ENCODE measurements around the gene PHACTR3. TPM values are rescaled to one million over a fixed set of nuclear protein-coding genes. Genes with fewer than 3 reads are reported as not detected.
"Not testable (repeated sequence)": the region's sequence is repeated elsewhere in the genome, so short reads cannot be mapped to it uniquely, and the experiment has no call there.

Gene PHACTR3
- total and polyA plus RNA-seq, 2 donors = 0.62 to 2.7 TPM

DNA sequence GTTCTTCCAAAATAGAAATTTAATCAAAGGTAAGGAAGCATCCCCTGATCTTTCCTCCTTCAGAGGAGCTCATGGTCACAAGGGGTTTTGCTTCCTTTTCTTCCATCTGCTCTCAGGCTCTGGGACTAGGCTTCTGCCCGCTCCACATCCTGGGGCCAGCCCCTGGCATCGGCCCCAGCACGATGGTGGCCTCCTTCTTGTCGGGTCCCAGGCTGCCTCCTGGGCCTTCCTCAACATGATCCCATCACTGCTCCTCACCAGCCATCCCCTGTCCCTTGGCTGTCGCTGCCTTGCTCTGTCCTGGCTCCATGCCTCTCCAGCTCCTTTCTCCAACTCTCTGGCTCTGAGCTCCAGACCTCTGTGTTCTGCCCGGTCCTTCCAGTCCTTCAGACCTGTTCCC is 4.1 kb downstream of the PHACTR3 start:
- DNase-seq (ENCODE audit: extremely low spot score) = no peak
- 90% methylated on average over 6 of the region's 6 CpGs for WGBS
- Histone ChIP-seq H3K36me3 (ENCODE audit: insufficient read depth) (no peaks in the 10 kb centered on the region), H3K4me3 (ENCODE audit: low read depth, low read length) (no peak overlapping the region), H3K27ac (ENCODE audit: low read depth) (no peak overlapping the region), H3K4me1 (ENCODE audit: insufficient read depth) (no peaks in the 10 kb centered on the region)

DNA sequence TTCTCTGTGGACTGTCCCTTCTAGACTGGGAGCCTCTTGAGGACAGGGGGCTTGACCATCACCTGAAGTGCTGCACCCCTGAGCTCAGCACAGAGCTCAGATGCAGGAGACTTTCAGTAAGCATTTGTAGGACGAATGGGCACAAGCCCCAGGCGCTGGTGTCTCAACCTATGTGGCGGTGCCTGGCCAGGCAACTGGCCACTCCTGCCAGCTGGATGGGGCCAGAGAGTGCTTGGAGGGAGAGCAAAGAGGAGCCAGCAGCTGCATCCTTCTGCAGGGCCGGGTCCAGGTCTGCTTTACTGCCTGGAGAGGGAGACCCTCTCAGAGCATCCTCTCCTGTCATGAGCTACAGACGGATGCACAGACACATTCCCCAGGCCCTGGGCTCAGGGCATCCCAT is 4.5 kb downstream of the PHACTR3 start:
- no peaks in the 10 kb centered on the region for H3K4me1 ChIP-seq (ENCODE audit: insufficient read depth)
- H3K36me3 ChIP-seq (ENCODE audit: insufficient read depth) = no peaks in the 10 kb centered on the region
- DNase-seq (ENCODE audit: extremely low spot score) = no peak
- no peak overlapping the region for H3K4me3 ChIP-seq (ENCODE audit: low read depth, low read length)
- WGBS = 81% methylated on average over 5 of the region's 5 CpGs
- no peak overlapping the region for H3K27ac ChIP-seq (ENCODE audit: low read depth)

DNA sequence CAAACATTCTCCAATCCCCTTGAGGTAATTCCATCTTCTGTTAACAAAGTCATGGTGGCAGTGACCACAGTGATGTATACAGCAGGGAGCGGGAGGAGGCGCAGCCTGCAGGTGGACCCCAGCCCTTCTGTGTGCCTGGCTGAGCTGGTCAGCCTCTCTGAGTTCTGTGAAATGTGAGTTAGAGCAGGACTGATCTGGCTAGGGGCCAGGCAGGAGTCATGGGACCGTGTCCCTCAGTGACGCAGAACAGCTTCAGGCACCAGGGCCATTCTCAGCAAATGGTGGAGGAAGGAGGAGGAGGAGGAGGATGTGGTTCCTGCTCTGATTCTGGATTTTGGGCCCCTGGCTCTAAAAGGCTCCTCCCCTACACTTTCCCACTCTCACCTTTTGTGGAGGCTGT is 6.9 kb downstream of the PHACTR3 start:
- Histone ChIP-seq H3K4me3 (ENCODE audit: low read depth, low read length) (no peak overlapping the region), H3K4me1 (ENCODE audit: insufficient read depth) (no peaks in the 10 kb centered on the region), H3K36me3 (ENCODE audit: insufficient read depth) (no peaks in the 10 kb centered on the region), H3K27ac (ENCODE audit: low read depth) (no peak overlapping the region)
- 61% methylated on average over 4 of the region's 4 CpGs for WGBS
- no peak for DNase-seq (ENCODE audit: extremely low spot score)

DNA sequence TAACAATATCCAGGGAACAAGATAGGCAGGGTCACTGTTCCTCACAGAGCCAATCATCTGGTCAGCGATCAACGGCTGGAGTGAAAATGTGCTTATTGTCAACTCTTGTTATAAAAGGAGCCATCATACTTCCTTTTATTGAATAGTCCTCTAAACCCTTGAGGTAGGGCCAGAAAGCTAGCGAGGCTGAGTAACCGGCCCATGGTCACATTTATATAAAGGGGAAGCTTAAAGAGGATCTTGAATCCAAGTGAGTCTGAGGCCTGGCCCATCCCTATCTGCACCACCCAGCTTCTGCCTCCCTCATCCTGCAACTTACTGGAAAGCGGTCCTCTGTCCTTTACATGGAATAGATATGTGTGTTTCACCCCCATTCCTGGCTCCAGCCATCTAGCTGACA is 9.5 kb downstream of the PHACTR3 start:
- no peaks in the 10 kb centered on the region for H3K4me1 ChIP-seq (ENCODE audit: insufficient read depth)
- no peak for DNase-seq (ENCODE audit: extremely low spot score)
- H3K36me3 ChIP-seq (ENCODE audit: insufficient read depth) = no peaks in the 10 kb centered on the region
- 84% methylated on average over 5 of the region's 5 CpGs for WGBS
- H3K27ac ChIP-seq (ENCODE audit: low read depth) = no peak overlapping the region
- H3K4me3 ChIP-seq (ENCODE audit: low read depth, low read length) = no peak overlapping the region

DNA sequence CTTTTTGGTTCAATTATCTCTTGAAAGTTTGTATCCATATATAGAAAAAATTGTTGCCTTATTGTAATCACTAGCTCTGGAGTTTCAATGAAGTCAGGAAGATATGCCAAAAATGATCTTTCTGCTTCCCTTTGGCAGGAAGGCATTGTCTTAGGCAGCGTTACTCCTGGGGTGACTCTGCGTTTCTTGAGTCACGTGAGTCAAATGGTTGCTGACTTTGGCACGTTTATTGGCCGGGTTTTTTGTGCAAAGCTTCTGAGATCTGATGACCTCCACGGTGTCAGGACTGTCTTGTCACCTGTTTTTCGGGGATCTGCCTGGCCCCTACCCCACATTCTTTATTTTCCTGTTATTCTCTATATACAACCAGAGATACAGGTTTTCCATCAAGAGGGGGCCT is 10.4 kb downstream of the PHACTR3 start:
- no peak for DNase-seq (ENCODE audit: extremely low spot score)
- no peaks in the 10 kb centered on the region for H3K4me1 ChIP-seq (ENCODE audit: insufficient read depth)
- no peak overlapping the region for H3K4me3 ChIP-seq (ENCODE audit: low read depth, low read length)
- WGBS = 72% methylated on average over 7 of the region's 7 CpGs
- no peak overlapping the region for H3K27ac ChIP-seq (ENCODE audit: low read depth)
- no peaks in the 10 kb centered on the region for H3K36me3 ChIP-seq (ENCODE audit: insufficient read depth)

DNA sequence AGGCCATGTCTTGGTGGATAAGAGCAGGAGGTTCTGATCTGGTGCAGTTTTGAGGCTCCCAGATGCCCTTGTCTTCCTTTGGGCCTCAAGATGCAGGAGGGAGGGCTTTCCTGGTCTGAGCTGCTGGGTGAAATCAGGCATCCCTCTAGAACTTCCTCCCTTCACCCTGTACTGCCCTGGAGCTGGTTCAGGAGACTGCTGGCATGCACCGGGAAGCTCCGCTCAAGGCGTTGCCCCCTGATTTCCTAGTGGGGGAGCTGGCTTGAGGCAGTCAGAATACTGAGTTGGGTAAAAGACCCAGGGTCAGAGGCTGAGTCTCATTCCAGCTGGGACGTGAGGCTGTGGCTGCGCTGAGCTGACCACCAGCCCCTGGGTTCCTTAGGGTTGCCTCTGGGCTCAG is 12.0 kb downstream of the PHACTR3 start:
- Histone ChIP-seq H3K4me1 (ENCODE audit: insufficient read depth) (no peaks in the 10 kb centered on the region), H3K27ac (ENCODE audit: low read depth) (no peak overlapping the region), H3K4me3 (ENCODE audit: low read depth, low read length) (no peak overlapping the region), H3K36me3 (ENCODE audit: insufficient read depth) (no peaks in the 10 kb centered on the region)
- no peak for DNase-seq (ENCODE audit: extremely low spot score)
- WGBS = 80% methylated on average over 5 of the region's 5 CpGs

DNA sequence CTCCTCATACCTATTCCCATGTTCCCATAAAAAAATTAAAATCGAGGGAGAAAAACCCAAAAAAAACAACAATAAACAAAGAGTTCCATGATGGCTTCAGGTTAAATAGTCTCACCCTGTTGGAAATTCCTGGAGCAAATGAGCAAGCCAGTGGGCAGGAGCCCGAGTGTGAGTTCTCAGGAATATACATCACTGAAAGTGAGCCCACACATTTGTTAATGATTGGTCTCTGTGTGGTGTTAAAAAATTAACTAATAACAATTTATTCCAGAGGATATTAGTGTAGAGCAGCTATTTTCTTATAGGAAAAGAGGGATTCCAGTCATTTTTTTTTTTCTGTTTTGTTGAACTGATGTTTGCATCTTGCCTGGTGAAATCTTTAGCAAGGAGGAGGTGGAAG is 12.9 kb downstream of the PHACTR3 start:
- no peak for DNase-seq (ENCODE audit: extremely low spot score)
- Histone ChIP-seq H3K4me1 (ENCODE audit: insufficient read depth) (no peaks in the 10 kb centered on the region), H3K4me3 (ENCODE audit: low read depth, low read length) (no peak overlapping the region), H3K36me3 (ENCODE audit: insufficient read depth) (no peaks in the 10 kb centered on the region), H3K27ac (ENCODE audit: low read depth) (no peak overlapping the region)
- 66% methylated on average over 2 of the region's 2 CpGs for WGBS

DNA sequence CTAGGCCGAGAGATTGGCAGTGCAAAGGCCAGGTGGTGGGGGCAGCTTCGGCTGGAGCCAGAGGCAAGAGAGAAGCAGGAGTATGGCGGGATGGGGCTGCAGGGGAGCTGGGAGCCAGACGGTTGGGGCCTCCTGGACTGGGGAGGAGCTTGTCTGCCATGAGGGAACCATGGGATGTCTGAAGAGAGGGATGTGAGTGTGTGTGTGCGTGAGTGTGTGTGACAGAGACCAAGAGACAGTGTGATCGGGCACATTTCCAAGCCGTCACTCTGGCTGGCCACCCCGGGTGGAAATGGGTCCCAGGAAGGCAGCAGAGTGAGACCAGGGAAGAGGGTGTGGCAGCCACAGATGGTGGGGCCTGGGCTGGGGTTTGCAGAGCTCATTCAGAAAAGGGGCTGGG is 13.8 kb downstream of the PHACTR3 start:
- 63% methylated on average over 8 of the region's 8 CpGs for WGBS
- no peaks in the 10 kb centered on the region for H3K36me3 ChIP-seq (ENCODE audit: insufficient read depth)
- H3K4me3 ChIP-seq (ENCODE audit: low read depth, low read length) = no peak overlapping the region
- no peaks in the 10 kb centered on the region for H3K4me1 ChIP-seq (ENCODE audit: insufficient read depth)
- DNase-seq (ENCODE audit: extremely low spot score) = no peak
- H3K27ac ChIP-seq (ENCODE audit: low read depth) = no peak overlapping the region

DNA sequence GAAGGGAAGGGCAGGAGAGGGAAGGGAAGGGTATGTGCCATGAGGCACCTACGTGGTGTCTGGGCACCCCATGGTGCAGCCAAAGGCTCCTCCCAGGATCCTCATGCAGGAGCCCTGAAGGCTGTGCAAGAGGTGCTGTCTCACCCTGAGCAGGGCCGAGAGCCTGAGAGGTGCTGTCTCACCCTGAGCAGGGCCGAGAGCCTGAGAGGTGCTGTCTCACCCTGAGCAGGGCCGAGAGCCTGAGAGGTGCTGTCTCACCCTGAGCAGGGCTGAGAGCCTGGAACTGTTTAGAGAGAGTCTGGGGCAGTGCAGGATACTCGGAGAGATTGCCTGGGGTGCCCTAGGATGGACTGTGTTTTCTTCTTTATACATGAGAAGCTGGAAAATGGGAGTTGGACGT is 14.2 kb downstream of the PHACTR3 start:
- not testable (repeated sequence) for H3K27ac ChIP-seq (ENCODE audit: low read depth); H3K36me3 ChIP-seq (ENCODE audit: insufficient read depth); H3K4me3 ChIP-seq (ENCODE audit: low read depth, low read length); H3K4me1 ChIP-seq (ENCODE audit: insufficient read depth); DNase-seq (ENCODE audit: extremely low spot score)
- WGBS = 75% methylated on average over 6 of the region's 6 CpGs

DNA sequence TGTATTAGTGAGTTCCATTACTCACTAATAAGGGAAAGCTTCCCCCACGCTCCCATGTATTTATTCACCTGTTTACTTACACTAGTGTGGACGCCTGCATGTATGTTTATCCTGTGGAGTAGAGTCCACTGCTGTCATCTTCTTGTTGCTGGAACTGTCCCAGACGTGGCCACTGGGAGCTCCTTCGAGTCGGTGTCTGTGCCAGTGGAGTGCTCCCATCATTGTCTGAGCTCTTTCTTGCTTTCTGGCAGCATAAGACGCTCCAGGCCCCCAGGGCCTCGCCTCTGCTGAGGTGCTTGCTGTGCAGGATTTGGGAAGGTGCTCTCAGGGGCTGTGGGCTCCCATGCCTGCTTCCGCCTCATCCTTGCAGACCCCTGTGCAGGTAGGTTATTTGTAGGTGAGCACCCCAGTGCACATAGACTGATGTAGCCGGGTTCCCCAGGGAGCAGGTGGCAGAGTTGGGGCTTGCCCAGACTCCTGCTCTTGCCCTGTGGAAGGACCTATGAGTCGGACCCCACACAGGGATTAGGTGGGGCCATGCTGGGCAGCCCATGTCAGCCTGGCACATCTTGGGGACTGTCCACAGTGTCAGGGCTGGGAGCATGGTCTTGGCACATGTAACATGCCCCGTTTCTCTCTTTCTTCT is 16.6 kb downstream of the PHACTR3 start:
- H3K27ac ChIP-seq (ENCODE audit: low read depth) = no peak overlapping the region
- DNase-seq (ENCODE audit: extremely low spot score) = no peak
- no peaks in the 10 kb centered on the region for H3K36me3 ChIP-seq (ENCODE audit: insufficient read depth)
- H3K4me1 ChIP-seq (ENCODE audit: insufficient read depth) = no peaks in the 10 kb centered on the region
- H3K4me3 ChIP-seq (ENCODE audit: low read depth, low read length) = no peak overlapping the region
- WGBS = 65% methylated on average over 11 of the region's 11 CpGs

DNA sequence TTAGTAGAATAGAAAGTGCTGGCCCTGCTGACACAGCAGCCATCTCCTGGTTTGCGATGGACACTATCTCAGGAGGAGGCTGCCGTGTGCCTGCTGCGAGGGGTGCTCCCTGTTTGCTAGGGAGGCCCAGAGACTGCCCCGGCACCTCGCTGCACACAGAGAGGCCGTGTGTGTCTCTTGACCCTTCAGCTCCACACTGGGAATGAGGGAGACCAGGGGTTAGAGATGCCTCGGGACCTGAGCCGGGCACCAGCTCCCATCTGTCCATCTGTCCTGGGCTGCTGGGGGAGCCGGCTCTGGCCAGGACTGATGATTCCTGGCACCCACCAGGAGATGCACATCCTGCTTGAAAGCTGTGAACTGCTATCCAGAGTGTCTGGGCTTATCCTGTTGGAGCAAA is 18.2 kb downstream of the PHACTR3 start:
- no peaks in the 10 kb centered on the region for H3K4me1 ChIP-seq (ENCODE audit: insufficient read depth)
- no peak for DNase-seq (ENCODE audit: extremely low spot score)
- WGBS = 76% methylated on average over 9 of the region's 9 CpGs
- H3K4me3 ChIP-seq (ENCODE audit: low read depth, low read length) = no peak overlapping the region
- H3K27ac ChIP-seq (ENCODE audit: low read depth) = no peak overlapping the region
- no peaks in the 10 kb centered on the region for H3K36me3 ChIP-seq (ENCODE audit: insufficient read depth)

DNA sequence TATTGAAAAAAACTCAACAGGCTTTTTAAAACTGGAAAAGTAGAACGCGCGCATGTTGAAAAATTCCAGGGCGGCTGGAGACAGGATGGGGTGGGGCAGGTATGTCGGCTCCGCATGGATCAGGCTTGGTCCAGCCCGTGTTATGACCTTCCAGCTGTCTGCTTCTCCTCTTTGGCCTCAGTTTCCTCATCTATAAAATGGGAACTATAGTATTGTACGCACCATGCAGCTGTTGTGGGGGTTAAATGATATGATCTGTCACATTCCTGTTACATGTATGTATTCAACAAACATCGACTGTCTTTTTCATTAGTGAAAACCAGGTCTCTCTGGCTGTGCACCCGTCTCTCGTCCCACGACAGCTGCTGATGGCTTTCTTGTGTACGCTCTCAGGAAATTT is 18.8 kb downstream of the PHACTR3 start:
- WGBS = 79% methylated on average over 13 of the region's 13 CpGs

DNA sequence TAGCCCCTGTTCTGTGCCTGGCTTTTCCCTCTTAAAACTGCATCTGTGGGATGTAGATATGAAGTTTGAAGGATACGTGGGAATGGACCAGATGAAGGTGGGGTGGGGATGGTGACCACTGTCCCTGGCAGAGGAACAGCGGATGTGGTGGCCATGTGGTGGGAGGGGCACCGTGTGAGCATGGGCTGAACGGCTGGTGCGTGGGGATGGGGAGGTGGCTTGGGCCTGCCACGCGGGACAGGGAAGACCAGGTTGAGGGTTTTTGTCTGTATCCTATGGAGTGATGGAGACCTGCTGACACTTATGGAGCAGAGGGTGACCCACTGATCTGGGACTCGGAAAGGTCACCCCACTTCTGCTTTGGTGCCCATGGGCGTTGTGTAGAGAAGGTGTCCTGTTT is 19.2 kb downstream of the PHACTR3 start:
- no peaks in the 10 kb centered on the region for H3K4me1 ChIP-seq (ENCODE audit: insufficient read depth)
- H3K36me3 ChIP-seq (ENCODE audit: insufficient read depth) = no peaks in the 10 kb centered on the region
- no peak for DNase-seq (ENCODE audit: extremely low spot score)
- H3K4me3 ChIP-seq (ENCODE audit: low read depth, low read length) = no peak overlapping the region
- WGBS = 86% methylated on average over 9 of the region's 9 CpGs
- H3K27ac ChIP-seq (ENCODE audit: low read depth) = no peak overlapping the region

More for the DNA sequence above, 18.8 kb downstream of the PHACTR3 start:
- no peak for DNase-seq (ENCODE audit: extremely low spot score)
- Histone ChIP-seq H3K27ac (ENCODE audit: low read depth) (no peak overlapping the region), H3K4me3 (ENCODE audit: low read depth, low read length) (no peak overlapping the region), H3K4me1 (ENCODE audit: insufficient read depth) (no peaks in the 10 kb centered on the region), H3K36me3 (ENCODE audit: insufficient read depth) (no peaks in the 10 kb centered on the region)

DNA sequence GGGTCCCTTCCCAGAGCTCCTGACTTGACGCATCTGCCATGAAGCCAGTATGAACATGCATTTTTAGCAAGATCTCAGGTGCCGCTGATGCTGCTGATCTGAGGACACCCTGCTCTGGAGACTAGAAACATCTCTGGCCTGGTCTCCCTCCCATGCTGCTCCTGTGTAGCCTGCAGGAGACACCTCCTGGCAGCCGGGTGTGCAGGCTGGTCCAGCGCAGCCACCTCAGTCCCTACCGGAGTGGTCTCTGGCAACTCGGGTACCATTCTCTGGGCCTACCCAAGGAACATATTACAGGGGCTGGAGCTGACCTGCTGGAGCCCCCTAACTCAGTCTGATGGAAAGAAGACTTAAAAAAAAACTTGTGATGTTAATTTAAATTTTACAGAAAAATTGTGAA is 20.1 kb downstream of the PHACTR3 start:
- no peaks in the 10 kb centered on the region for H3K36me3 ChIP-seq (ENCODE audit: insufficient read depth)
- WGBS = 88% methylated on average over 6 of the region's 6 CpGs
- no peak overlapping the region for H3K27ac ChIP-seq (ENCODE audit: low read depth)
- DNase-seq (ENCODE audit: extremely low spot score) = no peak
- no peak overlapping the region for H3K4me3 ChIP-seq (ENCODE audit: low read depth, low read length)
- no peaks in the 10 kb centered on the region for H3K4me1 ChIP-seq (ENCODE audit: insufficient read depth)
